Measurements from ENCODE around the gene SUCLA2. TPM values are rescaled to one million over a fixed set of nuclear protein-coding genes. Genes with fewer than 3 reads are reported as not detected.

The SUCLA2 gene
- total and polyA plus RNA-seq, 9 of the 15 experiments (the other 6 are each of a cell fraction or from before 2014, with no cell fraction given) = 23.3 to 52.9 (median 35.8) TPM

DNA sequence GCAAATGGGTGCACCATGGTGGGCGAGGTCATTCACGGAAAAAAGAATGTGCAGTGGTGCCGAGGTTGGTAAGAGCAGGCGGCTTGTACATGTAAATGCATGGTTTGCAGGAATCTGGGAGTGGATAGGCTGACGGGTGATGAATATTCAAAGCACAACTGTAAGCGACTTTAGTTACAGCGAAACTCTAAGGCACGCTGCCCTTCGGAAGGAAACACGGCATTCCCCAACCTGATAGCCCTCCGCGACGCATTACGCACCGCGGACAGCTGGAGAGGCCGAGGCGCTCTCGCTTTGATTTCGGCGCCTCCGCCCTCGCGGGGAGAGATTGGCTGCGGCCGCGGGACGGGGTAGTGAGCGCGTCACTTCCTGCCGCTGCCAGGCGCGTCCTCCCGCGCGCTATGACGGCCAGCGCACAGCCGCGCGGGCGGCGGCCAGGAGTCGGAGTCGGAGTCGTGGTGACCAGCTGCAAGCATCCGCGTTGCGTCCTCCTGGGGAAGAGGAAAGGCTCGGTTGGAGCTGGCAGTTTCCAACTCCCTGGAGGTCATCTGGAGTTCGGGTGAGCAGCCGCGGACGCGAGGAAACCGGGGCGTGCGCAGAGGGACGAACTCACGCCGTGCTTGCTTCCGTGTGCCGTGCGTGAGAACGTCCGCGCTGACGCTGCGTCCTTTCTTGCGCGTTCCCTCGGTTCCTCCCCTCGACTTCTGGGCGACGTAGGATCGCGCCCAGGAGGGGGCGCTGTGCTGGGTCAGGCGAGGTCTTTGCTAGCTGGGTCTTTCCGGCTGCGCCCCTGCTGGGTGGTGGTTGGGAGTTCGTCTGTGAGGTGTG is 36.5 kb upstream of the SUCLA2 start, which contains the start of gene NUDT15 (continued):
- TF ChIP-seq, protein P1, sequence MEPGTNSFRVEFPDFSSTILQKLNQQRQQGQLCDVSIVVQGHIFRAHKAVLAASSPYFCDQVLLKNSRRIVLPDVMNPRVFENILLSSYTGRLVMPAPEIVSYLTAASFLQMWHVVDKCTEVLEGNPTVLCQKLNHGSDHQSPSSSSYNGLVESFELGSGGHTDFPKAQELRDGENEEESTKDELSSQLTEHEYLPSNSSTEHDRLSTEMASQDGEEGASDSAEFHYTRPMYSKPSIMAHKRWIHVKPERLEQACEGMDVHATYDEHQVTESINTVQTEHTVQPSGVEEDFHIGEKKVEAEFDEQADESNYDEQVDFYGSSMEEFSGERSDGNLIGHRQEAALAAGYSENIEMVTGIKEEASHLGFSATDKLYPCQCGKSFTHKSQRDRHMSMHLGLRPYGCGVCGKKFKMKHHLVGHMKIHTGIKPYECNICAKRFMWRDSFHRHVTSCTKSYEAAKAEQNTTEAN (CRISPR knock-in tag; IDR thresholded peaks at IDR 0.05) = no peak; the same call in 1 of the 2 replicates
- no peak for TF ChIP-seq ZNF134 (CRISPR knock-in tag; conservative IDR thresholded peaks at IDR 0.05)
- peak; percentile 48 for TF ChIP-seq RBBP5 (IDR thresholded peaks at IDR 0.05; ENCODE audit: borderline replicate concordance, insufficient read depth, low read length, poor library complexity, severe bottlenecking)
- no peak for TF ChIP-seq NFE2L1 (tag; IDR thresholded peaks at IDR 0.05; ENCODE audit: borderline replicate concordance, low read depth)
- 0 out of 2 replicates have a peak, but pooled peaks have one; percentile 74 for TF ChIP-seq ZNF609 (CRISPR knock-in tag; IDR thresholded peaks at IDR 0.05; ENCODE audit: borderline replicate concordance)
- TF ChIP-seq DDX20 (tag; IDR thresholded peaks at IDR 0.05; ENCODE audit: low read depth) = no peak
- peak; percentile 89 for TF ChIP-seq XRCC5 (IDR thresholded peaks at IDR 0.05; ENCODE audit: low read depth, low read length)
- TF ChIP-seq, protein P2, sequence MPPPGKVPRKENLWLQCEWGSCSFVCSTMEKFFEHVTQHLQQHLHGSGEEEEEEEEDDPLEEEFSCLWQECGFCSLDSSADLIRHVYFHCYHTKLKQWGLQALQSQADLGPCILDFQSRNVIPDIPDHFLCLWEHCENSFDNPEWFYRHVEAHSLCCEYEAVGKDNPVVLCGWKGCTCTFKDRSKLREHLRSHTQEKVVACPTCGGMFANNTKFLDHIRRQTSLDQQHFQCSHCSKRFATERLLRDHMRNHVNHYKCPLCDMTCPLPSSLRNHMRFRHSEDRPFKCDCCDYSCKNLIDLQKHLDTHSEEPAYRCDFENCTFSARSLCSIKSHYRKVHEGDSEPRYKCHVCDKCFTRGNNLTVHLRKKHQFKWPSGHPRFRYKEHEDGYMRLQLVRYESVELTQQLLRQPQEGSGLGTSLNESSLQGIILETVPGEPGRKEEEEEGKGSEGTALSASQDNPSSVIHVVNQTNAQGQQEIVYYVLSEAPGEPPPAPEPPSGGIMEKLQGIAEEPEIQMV (tag; conservative IDR thresholded peaks at IDR 0.05; ENCODE audit: low read depth) = peak; percentile 77
- TF ChIP-seq ZNF695 (CRISPR knock-in tag; IDR thresholded peaks at IDR 0.05) = no peak
- TF ChIP-seq ZNF174 (CRISPR knock-in tag; IDR thresholded peaks at IDR 0.05) = no peak
- TF ChIP-seq GATAD2A (IDR thresholded peaks at IDR 0.05) = no peak
- no peak for TF ChIP-seq TCF7 (IDR thresholded peaks at IDR 0.05; ENCODE audit: borderline replicate concordance)
- TF ChIP-seq USF1 (CRISPR knock-in tag; IDR thresholded peaks at IDR 0.05) = no peak
- TF ChIP-seq KLF10 (CRISPR knock-in tag; IDR thresholded peaks at IDR 0.05) = no peak
- peak; percentile 39 to 43 for TF ChIP-seq RAD21 (CRISPR knock-in tag; conservative IDR thresholded peaks at IDR 0.05 in 1 of 2, IDR thresholded peaks at IDR 0.05 in 1 of 2)
- TF ChIP-seq KLF6 (CRISPR knock-in tag; IDR thresholded peaks at IDR 0.05; ENCODE audit: borderline replicate concordance) = no peak
- peak; percentile 67 for TF ChIP-seq ESRRA (IDR thresholded peaks at IDR 0.05; ENCODE audit: borderline replicate concordance, low read depth)
- TF ChIP-seq TAF15 (IDR thresholded peaks at IDR 0.05; ENCODE audit: low read depth, low read length) = no peak
- no peak for TF ChIP-seq ZNF551 (CRISPR knock-in tag; IDR thresholded peaks at IDR 0.05)

All from K562 (cell line).